Measurements from ENCODE around the gene ATP6V1B1. TPM values are rescaled to one million over a fixed set of nuclear protein-coding genes. Genes with fewer than 3 reads are reported as not detected.

The ATP6V1B1 gene
- total RNA-seq, 1 donor from 2014 or later: not detected

- intact Hi-C loops (cut with micrococcal nuclease): loop anchor here (10.0 kb wide), 1 partner anchor 1246 kb away; the partner anchor contains the start of gene CYP26B1
Measured at GRCh38 chr2:70898363-70899240, 37.1 kb upstream of the ATP6V1B1 start.

GRCh38 chr2:70901227-70902066, 34.3 kb upstream of the ATP6V1B1 start:
- intact Hi-C loops (cut with micrococcal nuclease): loop anchor here (2.0 kb wide), 1 partner anchor 13 kb away; no protein-coding TSS in a partner anchor

GRCh38 chr2:70902067-70902442, 33.6 kb upstream of the ATP6V1B1 start:
- intact Hi-C loops (cut with micrococcal nuclease): loop anchor here (2.0 kb wide), 1 partner anchor 13 kb away; no protein-coding TSS in a partner anchor

GRCh38 chr2:70902579-70902978, 33.1 kb upstream of the ATP6V1B1 start:
- intact Hi-C loops (cut with micrococcal nuclease): loop anchor here (2.0 kb wide), 1 partner anchor 14 kb away; no protein-coding TSS in a partner anchor

- intact Hi-C loops (cut with micrococcal nuclease): loop anchor here (2.0 kb wide), 1 partner anchor 14 kb away; no protein-coding TSS in a partner anchor
Measured at GRCh38 chr2:70903171-70903570, 32.5 kb upstream of the ATP6V1B1 start.

- intact Hi-C loops (cut with micrococcal nuclease): loop anchor here (2.0 kb wide), 1 partner anchor 15 kb away; no protein-coding TSS in a partner anchor
Measured at GRCh38 chr2:70903641-70904340, 31.9 kb upstream of the ATP6V1B1 start.

GRCh38 chr2:70904371-70905216, 31.1 kb upstream of the ATP6V1B1 start:
- intact Hi-C loops (cut with micrococcal nuclease): no loop called here

GRCh38 chr2:70905443-70906421, 30.0 kb upstream of the ATP6V1B1 start:
- intact Hi-C loops (cut with micrococcal nuclease): no loop called here

GRCh38 chr2:70906439-70907005, 29.2 kb upstream of the ATP6V1B1 start:
- intact Hi-C loops (cut with micrococcal nuclease): no loop called here

- intact Hi-C loops (cut with micrococcal nuclease): no loop called here
Measured at GRCh38 chr2:70907130-70908057, 28.3 kb upstream of the ATP6V1B1 start.

GRCh38 chr2:70916291-70916690, 19.4 kb upstream of the ATP6V1B1 start:
- intact Hi-C loops (cut with micrococcal nuclease): no loop called here

GRCh38 chr2:70918016-70918415, 17.7 kb upstream of the ATP6V1B1 start:
- intact Hi-C loops (cut with micrococcal nuclease): no loop called here

GRCh38 chr2:70919672-70920366, 15.9 kb upstream of the ATP6V1B1 start:
- intact Hi-C loops (cut with micrococcal nuclease): loop anchor here (1.0 kb wide), 2 partner anchors 49 to 131 kb away; no protein-coding TSS in a partner anchor

- intact Hi-C loops (cut with micrococcal nuclease): loop anchor here (1.0 kb wide), 2 partner anchors 49 to 131 kb away; no protein-coding TSS in a partner anchor
Measured at GRCh38 chr2:70920367-70920715, 15.4 kb upstream of the ATP6V1B1 start.

GRCh38 chr2:70921031-70921430, 14.7 kb upstream of the ATP6V1B1 start:
- intact Hi-C loops (cut with micrococcal nuclease): no loop called here

GRCh38 chr2:70921839-70922234, 13.9 kb upstream of the ATP6V1B1 start:
- intact Hi-C loops (cut with micrococcal nuclease): no loop called here
